NCI-H146 treated with DMSO at 0.1 percent for 48 hours (cell line): ENCODE results near the gene LHX3.
"Not testable (repeated sequence)": the region's sequence is repeated elsewhere in the genome, so short reads cannot be mapped to it uniquely, and the experiment has no call there.

ENCODE experiments used
- DNase-seq: peaks from one replicate; lab custom pipeline; 2025; ENCODE audit not compliant: unreplicated experiment; lab: John Stamatoyannopoulos, UW

Gene LHX3

GRCh38 chr9:136242248-136242647 lies 37.3 kb upstream of the LHX3 start:
- DNase-seq: no peak

- no peak for DNase-seq
Measured at GRCh38 chr9:136241542-136241941, 36.6 kb upstream of the LHX3 start.

GRCh38 chr9:136240941-136241340 lies 36.0 kb upstream of the LHX3 start:
- no peak for DNase-seq

- no peak for DNase-seq
Measured at GRCh38 chr9:136239983-136240330, 35.0 kb upstream of the LHX3 start.

GRCh38 chr9:136239135-136239982 lies 34.4 kb upstream of the LHX3 start:
- peak; percentile 85 for DNase-seq

- DNase-seq: no peak
Measured at GRCh38 chr9:136238342-136238732, 33.4 kb upstream of the LHX3 start.

GRCh38 chr9:136237486-136238341 lies 32.8 kb upstream of the LHX3 start:
- DNase-seq: no peak

GRCh38 chr9:136236471-136237410 lies 31.8 kb upstream of the LHX3 start:
- not testable (repeated sequence) for DNase-seq

- DNase-seq: no peak
Measured at GRCh38 chr9:136235709-136236455, 31.0 kb upstream of the LHX3 start.

GRCh38 chr9:136235171-136235570 lies 30.2 kb upstream of the LHX3 start:
- no peak for DNase-seq

GRCh38 chr9:136234597-136234996 lies 29.7 kb upstream of the LHX3 start:
- DNase-seq: no peak

- no peak for DNase-seq
Measured at GRCh38 chr9:136233868-136234267, 28.9 kb upstream of the LHX3 start.

GRCh38 chr9:136233411-136233810 lies 28.5 kb upstream of the LHX3 start:
- DNase-seq: no peak

GRCh38 chr9:136232969-136233368 lies 28.0 kb upstream of the LHX3 start:
- DNase-seq: no peak

- no peak for DNase-seq
Measured at GRCh38 chr9:136231478-136232297, 26.8 kb upstream of the LHX3 start.

- DNase-seq: no peak
Measured at GRCh38 chr9:136230773-136231172, 25.8 kb upstream of the LHX3 start.

GRCh38 chr9:136230365-136230764 lies 25.4 kb upstream of the LHX3 start:
- DNase-seq: no peak

- DNase-seq: no peak
Measured at GRCh38 chr9:136229096-136230065, 24.5 kb upstream of the LHX3 start.
